ENCODE measurements around the gene CYP27B1.

Gene CYP27B1

GRCh38 chr12:57782608-57783465 lies 16.0 kb upstream of the CYP27B1 start, which contains the start of gene TSFM:
TSFM (plus strand) TSS chr12:57782787; CDS start chr12:57782802, 15 bp downstream.
- Histone ChIP-seq H3K4me1 (ENCODE audit: control insufficient read depth, insufficient read depth, low read length) (peaks cover 4% of the 10 kb centered on the region), H3K36me3 (ENCODE audit: control insufficient read depth in 2 of 2, insufficient read depth in 2 of 2, low read length in 2 of 2) (peaks cover 11 to 18% of the 10 kb centered on the region in 2 donors), H3K27me3 (ENCODE audit: control insufficient read depth in 1 of 2, insufficient read depth in 2 of 2, low read length in 2 of 2) (no peaks in the 10 kb centered on the region), H3K9ac (ENCODE audit: low read length in 2 of 2) (peak within 1 kb of the TSS; percentile 82 to 96), H3K9me3 (ENCODE audit: control insufficient read depth in 2 of 2, low read length in 2 of 2) (no peaks in the 10 kb centered on the region), H3K27ac (ENCODE audit: low read length) (peak within 1 kb of the TSS; percentile 67), H3K4me3 (ENCODE audit: low read length in 2 of 2) (peak within 1 kb of the TSS; percentile 93 to 100)

GRCh38 chr12:57782243-57782607 lies 15.3 kb upstream of the CYP27B1 start:
- Histone ChIP-seq H3K27me3 (ENCODE audit: control insufficient read depth in 1 of 2, insufficient read depth in 2 of 2, low read length in 2 of 2) (no peaks in the 10 kb centered on the region), H3K4me1 (ENCODE audit: control insufficient read depth, insufficient read depth, low read length) (peaks cover 4% of the 10 kb centered on the region), H3K4me3 (ENCODE audit: low read length in 2 of 2) (peak overlapping the region; percentile 93 to 100), H3K9me3 (ENCODE audit: control insufficient read depth in 2 of 2, low read length in 2 of 2) (no peaks in the 10 kb centered on the region), H3K9ac (ENCODE audit: low read length in 2 of 2) (peak overlapping the region in 1 of 2 donors; percentile 82), H3K27ac (ENCODE audit: low read length) (peak overlapping the region; percentile 67), H3K36me3 (ENCODE audit: control insufficient read depth in 2 of 2, insufficient read depth in 2 of 2, low read length in 2 of 2) (peaks cover 10 to 16% of the 10 kb centered on the region in 2 donors)

- Histone ChIP-seq H3K27ac (ENCODE audit: low read length) (no peak overlapping the region), H3K9ac (ENCODE audit: low read length in 2 of 2) (no peak overlapping the region), H3K27me3 (ENCODE audit: control insufficient read depth in 1 of 2, insufficient read depth in 2 of 2, low read length in 2 of 2) (no peaks in the 10 kb centered on the region), H3K36me3 (ENCODE audit: control insufficient read depth in 2 of 2, insufficient read depth in 2 of 2, low read length in 2 of 2) (peaks cover 9 to 15% of the 10 kb centered on the region in 2 donors), H3K4me1 (ENCODE audit: control insufficient read depth, insufficient read depth, low read length) (peaks cover 4% of the 10 kb centered on the region), H3K9me3 (ENCODE audit: control insufficient read depth in 2 of 2, low read length in 2 of 2) (no peaks in the 10 kb centered on the region), H3K4me3 (ENCODE audit: low read length in 2 of 2) (no peak overlapping the region)
These were observed 14.9 kb upstream of the CYP27B1 start for GRCh38 chr12:57781801-57782200.

- H3K27ac ChIP-seq (ENCODE audit: low read length): no peak overlapping the region
- H3K9me3 ChIP-seq (ENCODE audit: control insufficient read depth in 2 of 2, low read length in 2 of 2): no peaks in the 10 kb centered on the region
- no peak overlapping the region for H3K9ac ChIP-seq (ENCODE audit: low read length in 2 of 2)
- H3K36me3 ChIP-seq (ENCODE audit: control insufficient read depth in 2 of 2, insufficient read depth in 2 of 2, low read length in 2 of 2): peaks cover 3 to 10% of the 10 kb centered on the region in 2 donors
- H3K4me1 ChIP-seq (ENCODE audit: control insufficient read depth, insufficient read depth, low read length): peaks cover 4% of the 10 kb centered on the region
- no peaks in the 10 kb centered on the region for H3K27me3 ChIP-seq (ENCODE audit: control insufficient read depth in 1 of 2, insufficient read depth in 2 of 2, low read length in 2 of 2)
- H3K4me3 ChIP-seq (ENCODE audit: low read length in 2 of 2): no peak overlapping the region
These were observed 14.4 kb upstream of the CYP27B1 start for GRCh38 chr12:57781244-57781643.

GRCh38 chr12:57780284-57780897 lies 13.5 kb upstream of the CYP27B1 start:
- Histone ChIP-seq H3K4me1 (ENCODE audit: control insufficient read depth, insufficient read depth, low read length) (peaks cover 4% of the 10 kb centered on the region), H3K4me3 (ENCODE audit: low read length in 2 of 2) (no peak overlapping the region), H3K9ac (ENCODE audit: low read length in 2 of 2) (peak overlapping the region in 1 of 2 donors; percentile 5), H3K9me3 (ENCODE audit: control insufficient read depth in 2 of 2, low read length in 2 of 2) (no peaks in the 10 kb centered on the region), H3K36me3 (ENCODE audit: control insufficient read depth in 2 of 2, insufficient read depth in 2 of 2, low read length in 2 of 2) (peaks cover 0 to 5% of the 10 kb centered on the region in 2 donors), H3K27me3 (ENCODE audit: control insufficient read depth in 1 of 2, insufficient read depth in 2 of 2, low read length in 2 of 2) (no peaks in the 10 kb centered on the region), H3K27ac (ENCODE audit: low read length) (no peak overlapping the region)

GRCh38 chr12:57779736-57780135 lies 12.9 kb upstream of the CYP27B1 start:
- H3K27ac ChIP-seq (ENCODE audit: low read length): no peak overlapping the region
- H3K4me1 ChIP-seq (ENCODE audit: control insufficient read depth, insufficient read depth, low read length): peaks cover 4% of the 10 kb centered on the region

GRCh38 chr12:57777911-57778310 lies 11.0 kb upstream of the CYP27B1 start:
- Histone ChIP-seq H3K9ac (ENCODE audit: low read length in 2 of 2) (no peak overlapping the region), H3K4me1 (ENCODE audit: control insufficient read depth, insufficient read depth, low read length) (peaks cover 5% of the 10 kb centered on the region), H3K9me3 (ENCODE audit: control insufficient read depth in 2 of 2, low read length in 2 of 2) (no peaks in the 10 kb centered on the region), H3K4me3 (ENCODE audit: low read length in 2 of 2) (no peak overlapping the region), H3K27me3 (ENCODE audit: control insufficient read depth in 1 of 2, insufficient read depth in 2 of 2, low read length in 2 of 2) (no peaks in the 10 kb centered on the region), H3K36me3 (ENCODE audit: control insufficient read depth in 2 of 2, insufficient read depth in 2 of 2, low read length in 2 of 2) (peaks cover 0 to 2% of the 10 kb centered on the region in 2 donors), H3K27ac (ENCODE audit: low read length) (no peak overlapping the region)

More at GRCh38 chr12:57779736-57780135, 12.9 kb upstream of the CYP27B1 start:
- no peak overlapping the region for H3K4me3 ChIP-seq (ENCODE audit: low read length in 2 of 2)
- no peak overlapping the region for H3K9ac ChIP-seq (ENCODE audit: low read length in 2 of 2)
- H3K36me3 ChIP-seq (ENCODE audit: control insufficient read depth in 2 of 2, insufficient read depth in 2 of 2, low read length in 2 of 2): peaks cover 0 to 5% of the 10 kb centered on the region in 2 donors
- no peaks in the 10 kb centered on the region for H3K27me3 ChIP-seq (ENCODE audit: control insufficient read depth in 1 of 2, insufficient read depth in 2 of 2, low read length in 2 of 2)
- no peaks in the 10 kb centered on the region for H3K9me3 ChIP-seq (ENCODE audit: control insufficient read depth in 2 of 2, low read length in 2 of 2)

- Histone ChIP-seq H3K4me1 (ENCODE audit: control insufficient read depth, insufficient read depth, low read length) (peaks cover 7% of the 10 kb centered on the region), H3K9ac (ENCODE audit: low read length in 2 of 2) (no peak overlapping the region), H3K9me3 (ENCODE audit: control insufficient read depth in 2 of 2, low read length in 2 of 2) (no peaks in the 10 kb centered on the region), H3K27ac (ENCODE audit: low read length) (no peak overlapping the region), H3K4me3 (ENCODE audit: low read length in 2 of 2) (no peak overlapping the region), H3K36me3 (ENCODE audit: control insufficient read depth in 2 of 2, insufficient read depth in 2 of 2, low read length in 2 of 2) (peaks cover 0 to 2% of the 10 kb centered on the region in 2 donors), H3K27me3 (ENCODE audit: control insufficient read depth in 1 of 2, insufficient read depth in 2 of 2, low read length in 2 of 2) (no peaks in the 10 kb centered on the region)
These were observed 10.5 kb upstream of the CYP27B1 start for GRCh38 chr12:57777367-57777766.

- Histone ChIP-seq H3K36me3 (ENCODE audit: control insufficient read depth in 2 of 2, insufficient read depth in 2 of 2, low read length in 2 of 2) (peaks cover 0 to 2% of the 10 kb centered on the region in 2 donors), H3K9ac (ENCODE audit: low read length in 2 of 2) (no peak overlapping the region), H3K4me3 (ENCODE audit: low read length in 2 of 2) (no peak overlapping the region), H3K27me3 (ENCODE audit: control insufficient read depth in 1 of 2, insufficient read depth in 2 of 2, low read length in 2 of 2) (no peaks in the 10 kb centered on the region), H3K27ac (ENCODE audit: low read length) (no peak overlapping the region), H3K9me3 (ENCODE audit: control insufficient read depth in 2 of 2, low read length in 2 of 2) (no peaks in the 10 kb centered on the region), H3K4me1 (ENCODE audit: control insufficient read depth, insufficient read depth, low read length) (peaks cover 18% of the 10 kb centered on the region)
These were observed 9.3 kb upstream of the CYP27B1 start for GRCh38 chr12:57776247-57776587.

- Histone ChIP-seq H3K9ac (ENCODE audit: low read length in 2 of 2) (no peak overlapping the region), H3K27ac (ENCODE audit: low read length) (no peak overlapping the region), H3K9me3 (ENCODE audit: control insufficient read depth in 2 of 2, low read length in 2 of 2) (no peaks in the 10 kb centered on the region), H3K4me3 (ENCODE audit: low read length in 2 of 2) (no peak overlapping the region), H3K27me3 (ENCODE audit: control insufficient read depth in 1 of 2, insufficient read depth in 2 of 2, low read length in 2 of 2) (no peaks in the 10 kb centered on the region), H3K4me1 (ENCODE audit: control insufficient read depth, insufficient read depth, low read length) (peaks cover 21% of the 10 kb centered on the region), H3K36me3 (ENCODE audit: control insufficient read depth in 2 of 2, insufficient read depth in 2 of 2, low read length in 2 of 2) (peaks cover 0 to 2% of the 10 kb centered on the region in 2 donors)
These were observed 8.8 kb upstream of the CYP27B1 start for GRCh38 chr12:57775563-57776246.
